Activated CD8-positive, alpha-beta memory T cell treated with anti-CD3 and anti-CD28 coated beads for 24 hours (primary cell): ENCODE results near the gene NDUFA13.

Experiments used
- DNase-seq: peaks from one replicate; pipeline ENCODE4 v3.0.0-alpha.2; 2020

Gene NDUFA13

DNA sequence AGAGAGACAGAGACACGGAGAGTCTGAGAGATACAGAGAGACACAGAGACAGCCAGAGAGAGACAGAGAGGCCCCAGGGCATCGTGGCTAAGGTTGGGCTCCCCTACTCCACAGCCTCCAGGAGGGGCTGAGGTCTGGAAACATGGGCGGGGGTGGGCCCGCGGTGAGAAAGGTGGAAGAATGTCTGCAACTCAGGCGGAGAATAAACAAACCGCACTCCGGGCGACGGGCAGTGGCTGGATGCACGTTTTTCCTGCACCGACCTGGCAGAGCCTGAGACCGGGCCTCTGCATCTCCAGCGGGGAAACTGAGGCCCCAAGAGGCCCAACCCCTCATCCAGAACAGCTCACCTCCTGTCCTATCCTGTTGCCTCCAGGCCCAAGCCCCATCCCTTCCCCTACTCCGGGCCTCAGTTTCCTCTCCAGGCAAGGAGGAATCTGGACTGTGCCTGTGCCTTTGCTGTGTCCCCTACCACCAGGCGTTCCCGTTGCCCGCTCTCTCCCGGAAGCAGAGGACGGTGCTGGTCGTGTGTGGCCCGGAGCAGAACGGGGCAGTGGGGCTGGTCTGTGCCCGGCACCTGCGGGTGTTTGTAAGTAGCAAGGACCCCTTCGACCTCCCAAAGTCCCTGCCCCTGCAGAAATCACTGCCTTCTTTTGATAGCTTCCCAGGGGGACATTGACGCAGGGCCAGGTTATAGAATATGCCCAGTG, 18.7 kb downstream of the NDUFA13 start:
- DNase-seq = no peak

DNA sequence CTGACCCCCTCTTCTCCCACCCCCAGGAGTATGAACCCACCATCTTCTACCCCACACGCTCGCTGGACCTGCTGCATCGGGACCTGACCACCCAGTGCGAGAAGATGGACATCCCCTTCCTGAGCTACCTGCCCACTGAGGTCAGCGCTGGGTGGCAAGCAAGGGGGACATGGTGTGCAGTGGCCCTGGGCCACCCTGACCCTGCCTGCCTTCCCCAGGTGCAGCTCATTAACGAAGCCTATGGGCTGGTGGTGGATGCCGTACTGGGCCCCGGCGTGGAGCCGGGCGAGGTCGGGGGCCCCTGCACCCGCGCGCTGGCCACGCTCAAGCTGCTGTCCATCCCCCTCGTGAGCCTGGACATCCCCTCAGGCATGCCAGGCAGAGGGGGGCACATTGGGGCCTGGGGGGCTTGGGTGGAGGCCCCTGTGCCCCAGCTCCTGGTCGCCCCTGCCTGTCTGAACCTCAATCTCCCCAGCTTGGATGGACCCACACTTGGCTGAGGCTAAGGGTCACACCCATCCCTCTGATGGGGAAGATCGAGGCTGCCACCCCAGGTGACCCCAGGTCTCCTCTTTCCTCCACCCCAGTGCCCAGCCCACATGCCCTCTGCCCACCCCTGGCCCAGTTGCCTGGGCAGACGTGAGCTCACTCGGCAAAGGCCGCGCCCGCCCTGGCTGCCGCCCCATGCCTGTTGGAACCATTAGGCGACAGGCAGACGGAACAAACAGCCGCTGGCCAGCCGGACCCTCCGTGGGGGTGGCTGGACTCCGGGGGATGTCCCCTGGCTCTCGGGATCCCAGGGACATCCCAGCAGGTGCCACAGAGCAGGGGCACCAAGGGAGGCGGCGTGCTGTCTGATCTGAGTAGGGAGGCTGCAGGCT, 19.5 kb downstream of the NDUFA13 start:
- DNase-seq = no peak

DNA sequence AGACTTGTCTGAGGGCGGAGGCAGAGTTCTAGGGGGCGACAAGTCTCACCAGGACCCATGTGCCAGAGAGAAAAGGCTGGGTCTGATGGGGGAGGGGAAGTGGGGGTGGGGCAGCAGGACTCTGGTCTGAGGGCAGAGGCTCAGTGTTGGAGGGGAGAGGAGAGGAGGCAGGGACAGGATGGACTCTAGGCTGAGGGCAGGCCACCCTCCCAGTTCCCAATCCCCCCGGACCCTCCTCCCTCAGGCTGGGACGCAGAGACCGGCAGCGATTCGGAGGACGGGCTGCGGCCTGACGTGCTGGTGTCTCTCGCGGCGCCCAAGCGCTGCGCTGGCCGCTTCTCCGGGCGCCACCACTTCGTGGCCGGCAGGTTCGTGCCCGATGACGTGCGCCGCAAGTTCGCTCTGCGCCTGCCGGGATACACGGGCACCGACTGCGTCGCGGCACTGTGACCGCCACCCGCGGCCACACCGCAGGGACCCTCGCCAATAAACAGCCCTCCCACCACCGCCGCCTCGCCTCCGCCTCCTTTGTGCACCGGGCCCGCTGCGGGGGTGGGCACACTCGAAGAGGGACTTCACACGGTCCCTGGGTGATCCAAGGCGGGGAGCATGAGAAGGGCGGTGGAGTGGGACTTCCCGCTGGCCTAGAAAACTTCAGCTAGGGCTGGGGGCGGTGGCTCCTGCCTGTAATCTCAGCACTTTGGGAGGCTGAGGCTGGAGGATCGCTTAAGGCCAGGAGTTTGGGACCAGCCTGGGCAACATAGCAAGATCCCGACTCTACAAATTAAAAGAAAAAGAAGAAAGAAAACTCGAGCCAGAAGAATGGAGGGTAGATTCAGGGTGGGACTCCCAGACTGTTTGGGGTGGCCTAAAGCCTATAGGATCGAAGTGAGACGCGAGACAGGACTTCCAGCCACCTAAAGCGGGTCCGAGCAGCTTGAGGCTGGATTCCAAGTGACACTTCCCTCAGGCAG, 21.3 kb downstream of the NDUFA13 start:
- DNase-seq = no peak

DNA sequence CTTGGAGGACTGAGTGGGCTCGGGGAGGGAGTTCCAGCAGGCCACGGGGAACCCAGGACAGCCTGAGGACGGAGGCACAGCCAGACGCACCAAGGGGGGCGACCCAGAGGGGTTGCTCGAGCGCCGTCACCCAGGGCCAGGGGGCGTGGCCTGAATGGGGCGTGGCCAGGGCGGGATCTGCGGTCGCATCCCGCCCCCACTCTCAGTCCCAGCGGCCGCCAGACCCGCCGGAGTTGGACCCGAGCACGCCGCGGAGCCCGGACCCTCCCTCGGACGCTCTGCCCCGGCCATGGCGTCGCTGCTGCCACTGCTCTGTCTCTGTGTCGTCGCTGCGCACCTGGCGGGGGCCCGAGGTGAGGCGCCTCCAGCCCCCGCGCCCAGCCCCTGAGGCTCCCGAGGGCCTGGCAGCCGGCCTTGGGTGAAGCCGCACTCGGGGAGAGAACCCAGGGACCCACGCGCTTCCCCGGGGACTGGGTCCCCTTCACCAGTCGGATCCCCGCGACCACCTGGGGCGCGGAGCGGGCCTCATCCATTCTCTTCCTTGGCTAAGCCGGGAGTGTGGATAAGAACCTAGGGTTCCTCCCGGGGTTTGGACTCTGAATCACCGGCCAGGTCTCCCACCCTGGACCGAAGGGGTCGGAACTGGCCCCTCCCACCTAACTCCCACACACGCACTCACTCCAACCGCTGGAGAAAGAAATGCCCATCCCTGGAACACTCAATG, 22.2 kb downstream of the NDUFA13 start, which contains the start of gene CILP2:
Gene CILP2, plus strand, starts transcription at position 205 of the 724 bp plus-strand sequence. Its CDS starts 85 bp downstream, at position 290.
- peak; percentile 76 for DNase-seq

DNA sequence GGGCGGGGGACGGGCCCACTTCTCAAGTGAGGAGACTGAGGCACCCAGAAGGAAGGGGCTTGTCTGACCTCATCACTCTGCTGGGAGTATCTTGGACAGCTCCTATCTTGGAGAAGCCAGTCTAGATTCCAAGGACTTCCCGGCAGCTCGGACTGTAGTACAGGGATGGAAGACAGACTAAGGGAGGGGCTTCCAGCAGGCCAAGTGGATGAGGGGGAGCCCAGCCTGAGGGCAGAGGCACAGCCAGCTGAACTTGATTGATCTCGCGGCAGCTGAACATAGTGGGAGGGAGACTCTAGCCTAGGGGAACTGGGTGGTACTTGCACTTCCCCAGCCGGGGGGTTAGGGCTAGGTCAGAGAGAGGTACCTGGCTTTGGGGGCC, 22.8 kb downstream of the NDUFA13 start:
- DNase-seq = no peak

DNA sequence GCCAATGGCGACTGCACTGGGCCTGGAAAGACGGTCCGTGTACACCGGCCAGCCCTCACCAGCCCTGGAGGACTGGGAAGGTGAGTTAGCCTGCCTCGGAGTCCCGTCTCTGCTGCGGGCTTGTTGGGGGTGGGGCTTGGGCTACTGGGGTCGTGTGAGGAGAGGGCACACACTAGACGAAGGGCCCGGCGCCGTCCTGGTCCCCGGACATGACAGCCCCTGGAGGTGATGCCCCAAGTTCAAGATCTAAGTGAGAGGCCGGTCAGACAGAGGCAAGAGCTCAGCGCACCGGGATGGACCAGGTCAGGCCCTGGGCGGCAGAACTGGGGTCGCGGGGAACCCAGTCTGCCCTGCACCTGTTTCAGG, 23.7 kb downstream of the NDUFA13 start:
- no peak for DNase-seq

DNA sequence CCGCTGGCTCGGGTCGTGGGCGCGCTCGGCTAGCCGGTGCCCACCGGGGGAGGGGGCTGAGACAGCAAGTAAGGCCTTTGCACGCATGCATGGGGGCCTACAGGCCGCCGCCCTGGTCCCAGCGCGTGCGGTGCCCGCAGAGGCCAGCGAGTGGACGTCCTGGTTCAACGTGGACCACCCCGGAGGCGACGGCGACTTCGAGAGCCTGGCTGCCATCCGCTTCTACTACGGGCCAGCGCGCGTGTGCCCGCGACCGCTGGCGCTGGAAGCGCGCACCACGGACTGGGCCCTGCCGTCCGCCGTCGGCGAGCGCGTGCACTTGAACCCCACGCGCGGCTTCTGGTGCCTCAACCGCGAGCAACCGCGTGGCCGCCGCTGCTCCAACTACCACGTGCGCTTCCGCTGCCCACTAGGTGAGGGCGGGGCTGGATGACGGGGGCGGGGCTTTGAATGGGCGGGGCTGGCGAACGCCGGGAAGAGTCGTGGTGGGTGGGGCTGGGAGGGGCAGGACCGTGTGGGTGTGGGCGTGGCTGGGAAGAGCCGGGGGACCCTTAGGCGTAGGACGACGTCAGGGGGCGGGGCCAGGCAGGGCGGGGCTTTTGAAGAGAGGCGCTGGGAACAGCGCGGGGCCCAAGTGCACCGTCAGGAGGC, 24.2 kb downstream of the NDUFA13 start:
- peak; percentile 85 for DNase-seq

DNA sequence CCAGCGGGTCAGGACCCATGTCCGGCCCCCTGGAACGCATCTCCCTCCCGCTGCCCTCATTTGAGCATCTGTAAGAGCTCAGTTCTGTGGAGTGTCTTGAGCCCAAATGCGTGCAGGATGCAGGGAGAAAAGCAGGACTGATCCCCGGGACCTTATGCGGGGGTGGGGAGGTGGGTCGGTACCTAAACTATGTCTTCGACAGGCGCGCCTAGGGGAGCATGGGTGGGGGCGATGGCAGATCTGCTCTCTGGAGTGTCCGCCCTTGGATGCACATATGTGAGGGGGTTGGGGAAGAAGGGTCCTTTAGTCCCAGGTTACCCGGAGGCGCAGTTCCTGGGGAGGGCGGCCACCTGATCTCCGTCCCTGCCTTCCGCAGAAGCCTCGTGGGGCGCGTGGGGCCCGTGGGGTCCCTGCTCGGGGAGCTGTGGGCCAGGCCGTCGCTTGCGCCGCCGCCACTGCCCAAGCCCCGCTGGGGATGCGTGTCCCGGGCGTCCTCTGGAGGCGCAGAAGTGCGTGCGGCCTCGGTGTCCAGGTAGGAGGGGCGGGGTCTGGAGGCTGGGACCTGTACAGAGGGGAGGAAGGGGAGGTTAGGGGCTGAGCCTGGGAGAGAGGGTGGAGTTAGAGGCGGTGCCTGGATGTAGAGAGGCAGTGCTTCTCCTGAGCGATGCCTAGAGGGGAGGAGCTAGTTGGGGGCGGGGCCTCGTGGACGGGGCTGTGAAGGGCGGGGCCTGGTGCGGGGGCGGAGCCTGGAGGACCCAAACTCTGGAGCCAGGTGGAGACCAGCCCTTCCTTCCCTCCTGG, 24.9 kb downstream of the NDUFA13 start:
- peak; percentile 84 for DNase-seq

DNA sequence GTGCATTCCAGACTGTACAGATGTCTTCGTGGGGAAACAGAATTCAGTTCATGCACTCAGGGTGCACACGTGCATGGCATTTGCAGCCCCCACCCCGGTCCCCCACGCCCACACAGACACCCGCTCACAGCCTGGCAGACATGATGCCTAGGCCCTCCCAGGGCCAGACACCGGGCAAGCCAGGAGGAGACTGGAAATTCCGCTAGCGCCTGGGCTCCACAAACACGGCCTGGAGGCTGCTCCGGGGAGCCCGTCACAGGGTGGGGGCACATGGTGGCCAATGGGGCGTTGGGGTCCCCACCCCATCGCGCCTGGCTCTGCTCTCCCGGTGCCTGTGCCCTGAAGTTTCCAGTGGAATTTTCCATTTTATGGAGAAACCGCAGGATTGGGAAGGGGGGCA, 25.6 kb downstream of the NDUFA13 start:
- DNase-seq = no peak

DNA sequence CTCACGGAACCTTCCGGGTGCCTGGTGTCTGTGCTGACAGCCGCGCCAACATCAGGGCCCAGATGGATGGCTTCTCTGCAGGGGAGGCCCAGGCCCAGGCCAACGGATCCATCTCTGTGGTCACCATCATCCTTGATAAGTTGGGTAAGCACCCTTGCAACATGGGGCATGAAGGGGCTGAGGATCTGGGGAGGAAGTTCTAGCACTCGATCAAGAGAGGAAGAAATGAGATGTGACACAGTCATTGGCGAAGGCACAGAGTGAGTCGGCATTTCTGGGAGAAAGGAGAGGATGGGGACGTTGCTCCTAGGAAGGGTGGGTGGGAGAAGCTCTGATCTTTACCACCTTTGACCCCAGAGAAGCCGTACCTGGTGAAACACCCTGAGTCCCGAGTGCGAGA, 26.5 kb downstream of the NDUFA13 start:
- no peak for DNase-seq

DNA sequence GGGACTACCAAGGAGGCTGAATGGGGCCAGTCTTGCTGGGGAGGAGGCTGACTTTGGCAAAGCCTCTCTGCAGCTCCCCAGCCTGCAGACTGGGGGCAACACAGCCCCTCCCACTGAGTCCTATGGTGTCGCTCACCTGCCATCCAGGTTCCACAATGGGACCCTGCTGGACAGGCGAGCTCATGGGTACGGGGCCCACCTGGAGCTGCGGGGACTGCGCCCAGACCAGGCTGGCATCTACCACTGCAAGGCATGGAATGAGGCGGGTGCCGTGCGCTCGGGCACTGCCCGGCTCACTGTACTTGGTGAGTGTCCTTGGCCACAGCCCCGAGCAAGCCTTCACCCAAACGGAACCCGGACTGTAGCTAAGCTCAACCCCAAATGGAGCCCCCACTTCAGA, 27.1 kb downstream of the NDUFA13 start:
- DNase-seq = no peak

DNA sequence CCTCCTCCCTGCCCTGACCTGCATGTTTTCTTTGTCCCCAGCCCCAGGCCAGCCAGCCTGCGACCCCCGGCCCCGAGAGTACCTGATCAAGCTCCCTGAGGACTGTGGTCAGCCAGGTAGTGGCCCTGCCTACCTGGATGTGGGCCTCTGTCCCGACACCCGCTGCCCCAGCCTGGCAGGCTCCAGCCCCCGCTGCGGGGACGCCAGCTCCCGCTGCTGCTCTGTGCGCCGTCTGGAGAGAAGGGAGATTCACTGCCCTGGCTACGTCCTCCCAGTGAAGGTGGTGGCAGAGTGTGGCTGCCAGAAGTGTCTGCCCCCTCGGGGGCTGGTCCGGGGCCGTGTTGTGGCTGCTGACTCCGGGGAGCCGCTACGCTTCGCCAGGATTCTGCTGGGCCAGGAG, 27.6 kb downstream of the NDUFA13 start:
- DNase-seq = no peak

DNA sequence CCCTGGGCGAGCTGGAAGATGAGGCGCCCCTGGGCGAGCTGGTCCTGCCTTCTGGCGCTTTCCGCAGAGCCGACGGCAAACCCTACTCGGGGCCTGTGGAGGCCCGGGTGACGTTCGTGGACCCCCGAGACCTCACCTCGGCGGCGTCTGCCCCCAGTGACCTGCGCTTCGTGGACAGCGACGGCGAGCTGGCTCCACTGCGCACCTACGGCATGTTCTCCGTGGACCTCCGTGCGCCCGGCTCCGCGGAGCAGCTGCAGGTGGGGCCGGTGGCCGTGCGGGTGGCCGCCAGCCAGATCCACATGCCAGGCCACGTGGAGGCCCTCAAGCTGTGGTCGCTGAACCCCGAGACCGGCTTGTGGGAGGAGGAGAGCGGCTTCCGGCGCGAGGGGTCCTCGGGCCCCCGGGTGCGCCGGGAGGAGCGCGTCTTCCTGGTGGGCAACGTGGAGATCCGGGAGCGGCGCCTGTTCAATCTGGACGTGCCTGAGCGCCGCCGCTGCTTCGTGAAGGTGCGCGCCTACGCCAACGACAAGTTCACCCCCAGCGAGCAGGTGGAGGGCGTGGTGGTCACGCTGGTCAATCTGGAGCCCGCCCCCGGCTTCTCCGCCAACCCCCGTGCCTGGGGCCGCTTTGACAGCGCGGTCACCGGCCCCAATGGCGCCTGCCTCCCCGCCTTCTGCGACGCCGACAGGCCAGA, 28.4 kb downstream of the NDUFA13 start:
- DNase-seq = no peak

DNA sequence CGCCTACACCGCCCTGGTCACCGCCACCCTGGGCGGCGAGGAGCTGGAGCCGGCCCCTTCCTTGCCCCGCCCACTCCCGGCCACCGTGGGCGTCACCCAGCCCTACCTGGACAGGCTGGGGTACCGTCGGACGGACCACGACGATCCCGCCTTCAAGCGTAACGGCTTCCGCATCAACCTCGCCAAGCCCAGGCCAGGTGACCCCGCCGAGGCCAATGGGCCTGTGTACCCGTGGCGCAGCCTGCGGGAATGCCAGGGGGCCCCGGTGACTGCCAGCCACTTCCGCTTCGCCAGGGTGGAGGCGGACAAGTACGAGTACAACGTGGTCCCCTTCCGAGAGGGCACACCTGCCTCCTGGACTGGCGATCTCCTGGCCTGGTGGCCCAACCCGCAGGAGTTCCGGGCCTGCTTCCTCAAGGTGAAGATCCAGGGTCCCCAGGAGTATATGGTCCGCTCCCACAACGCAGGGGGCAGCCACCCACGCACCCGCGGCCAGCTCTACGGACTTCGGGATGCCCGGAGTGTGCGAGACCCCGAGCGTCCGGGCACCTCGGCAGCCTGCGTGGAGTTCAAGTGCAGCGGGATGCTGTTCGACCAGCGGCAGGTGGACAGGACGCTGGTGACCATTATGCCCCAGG, 29.0 kb downstream of the NDUFA13 start:
- DNase-seq = no peak

DNA sequence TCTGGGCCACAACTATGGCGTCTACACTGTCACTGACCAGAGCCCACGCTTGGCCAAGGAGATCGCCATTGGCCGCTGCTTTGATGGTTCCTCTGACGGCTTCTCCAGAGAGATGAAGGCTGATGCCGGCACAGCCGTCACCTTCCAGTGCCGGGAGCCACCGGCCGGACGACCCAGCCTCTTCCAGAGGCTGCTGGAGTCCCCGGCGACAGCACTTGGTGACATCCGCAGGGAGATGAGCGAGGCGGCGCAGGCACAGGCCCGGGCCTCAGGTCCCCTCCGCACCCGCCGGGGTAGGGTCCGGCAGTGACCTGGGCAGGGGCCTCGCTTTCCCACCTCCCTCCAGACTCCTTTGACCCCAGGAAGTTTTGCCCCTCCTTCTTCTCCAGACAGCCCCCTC, 29.7 kb downstream of the NDUFA13 start:
- no peak for DNase-seq

DNA sequence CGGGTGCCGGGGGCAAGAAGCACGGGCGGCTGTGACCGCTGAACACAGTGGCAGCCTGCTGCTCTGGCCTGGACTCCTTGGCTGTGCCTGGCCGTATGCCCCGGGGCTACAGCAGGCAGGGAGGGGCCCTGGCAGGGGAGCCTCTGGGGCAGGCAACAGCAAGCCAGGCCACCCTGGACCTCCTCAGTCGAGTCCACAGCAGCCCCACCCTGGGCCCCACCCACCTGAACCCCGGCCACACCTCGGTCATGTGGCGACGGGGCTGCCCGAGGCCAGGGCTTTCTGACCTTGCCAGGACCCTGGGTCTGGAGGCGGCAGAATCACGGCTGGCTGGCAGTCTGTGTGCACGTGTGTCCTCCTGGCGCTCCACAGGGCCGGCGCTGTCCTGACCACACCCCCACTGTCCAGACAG, 30.7 kb downstream of the NDUFA13 start:
- no peak for DNase-seq

DNA sequence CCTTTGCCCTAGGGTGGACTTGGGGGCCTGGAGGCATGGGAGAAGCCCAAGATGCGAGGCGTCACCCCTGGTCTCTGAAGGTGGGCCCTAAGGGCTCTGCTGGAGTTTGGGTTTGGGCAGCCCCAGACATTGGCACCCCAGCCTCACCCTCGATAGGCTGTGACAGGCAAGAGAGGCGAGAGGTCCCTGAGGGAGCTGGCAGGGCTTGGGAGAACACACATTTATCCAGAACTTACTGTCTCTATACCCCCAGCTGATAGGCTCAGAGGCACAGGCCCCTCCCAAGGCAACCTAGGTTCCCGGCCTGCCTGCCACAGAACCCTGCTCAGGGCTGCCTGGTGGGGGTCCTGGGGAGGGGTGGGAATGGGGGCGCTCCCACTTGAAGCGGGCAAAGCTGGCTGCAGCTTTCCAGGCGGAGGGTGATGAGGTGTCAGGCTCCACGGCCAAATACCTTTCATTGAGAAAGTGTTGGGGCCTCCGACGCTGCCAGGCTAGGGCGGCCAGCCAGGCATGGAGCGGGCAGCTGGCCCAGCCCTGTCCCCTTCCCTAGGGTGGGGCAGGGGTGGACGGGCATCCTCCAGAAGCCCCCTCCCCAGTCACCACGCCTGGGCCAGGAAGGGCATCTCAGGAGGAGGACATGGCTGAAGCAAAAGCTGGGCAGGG, 31.8 kb downstream of the NDUFA13 start:
- no peak for DNase-seq

DNA sequence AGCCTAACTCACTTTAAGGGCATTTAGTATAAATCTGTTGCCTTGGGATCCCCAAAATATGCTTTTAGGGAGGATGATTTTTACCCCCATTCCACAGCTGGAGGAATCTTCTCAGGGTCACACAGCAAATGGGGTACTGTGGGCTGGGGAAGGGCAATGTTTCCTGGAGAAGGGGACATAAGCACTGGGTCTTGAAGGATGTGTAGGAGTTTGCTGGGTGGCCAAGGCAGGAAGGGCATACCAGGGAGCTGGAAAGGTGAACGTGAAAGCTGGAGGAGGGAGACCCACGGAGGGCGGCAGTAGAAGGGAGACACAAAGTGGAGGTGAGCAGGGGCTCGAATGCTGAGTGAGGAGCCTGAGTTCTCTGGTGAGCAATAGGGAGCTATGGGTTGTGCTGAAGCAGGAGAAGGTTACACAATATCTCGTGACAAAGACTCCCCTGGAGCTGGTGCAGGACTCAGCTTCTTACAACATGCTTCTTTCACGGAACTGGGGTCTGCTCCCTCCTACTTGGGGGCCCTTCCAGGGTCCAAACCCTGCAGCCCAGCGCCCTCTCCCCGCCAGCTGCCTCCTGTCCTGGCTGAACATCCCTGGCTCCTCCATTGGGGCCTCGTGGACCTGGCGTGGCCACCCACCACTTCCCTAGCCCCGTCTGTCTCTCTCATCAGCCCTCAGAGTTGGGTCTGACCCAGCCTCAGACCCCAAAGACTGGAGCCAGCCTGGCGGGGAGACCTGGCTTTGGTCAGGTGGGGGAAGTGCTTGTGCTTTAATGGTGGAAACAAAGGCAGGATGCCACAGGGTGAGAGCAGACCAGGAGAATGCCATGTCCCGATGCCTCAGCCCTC, 33.1 kb downstream of the NDUFA13 start:
- no peak for DNase-seq
